Fibroblast of villous mesenchyme (primary cell): ENCODE measurements around the gene DNAH7. TPM values are rescaled to one million over a fixed set of nuclear protein-coding genes. Genes with fewer than 3 reads are reported as not detected.

Source experiments
- DNase-seq: peaks from one replicate; pipeline ENCODE4 v3.0.0-alpha.2; 2010; ENCODE audit warnings: low read depth
- H3K4me3 ChIP-seq: 2 replicates; pipeline ENCODE4 v1.5.1; 2011; ENCODE audit warnings: low read depth, mild to moderate bottlenecking, low read length
- total RNA-seq: library from RNA; depleted of rRNA; stranded (reverse); fragments of >200 nt; gene quantifications from 2 replicates; pipeline ENCODE4 v1.2.3, GENCODE V29; 2012
- TF ChIP-seq, protein P1 (sequence below): IDR thresholded peaks from 2 replicates; pipeline ENCODE4 v1.5.1; 2012; ENCODE audit warnings: low read depth, mild to moderate bottlenecking, low read length; ENCODE audit not compliant: insufficient read depth

The DNAH7 gene
- total RNA-seq, 1 donor: under 0.01 TPM

DNA sequence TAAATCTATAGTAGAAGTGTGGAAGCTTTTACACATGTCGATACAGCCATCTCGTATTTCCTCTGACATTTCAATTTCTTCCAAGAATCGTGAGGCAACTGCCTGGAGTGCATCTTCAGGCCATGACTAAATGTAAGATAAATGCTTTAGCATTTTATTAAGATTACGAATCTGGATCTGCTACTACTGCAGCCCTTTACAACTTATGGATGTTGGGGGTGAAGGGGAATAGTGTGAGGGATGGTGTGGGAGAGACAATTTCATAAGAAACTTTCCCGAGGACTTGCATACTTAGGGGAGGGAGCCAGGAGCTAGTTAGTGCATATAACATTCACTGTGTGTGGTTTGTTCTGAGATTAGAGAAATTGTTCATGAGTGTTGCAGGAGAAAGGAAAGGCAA lies 206.8 kb downstream of the DNAH7 start:
- H3K4me3 ChIP-seq: no peak overlapping the region
- TF ChIP-seq, protein P1, sequence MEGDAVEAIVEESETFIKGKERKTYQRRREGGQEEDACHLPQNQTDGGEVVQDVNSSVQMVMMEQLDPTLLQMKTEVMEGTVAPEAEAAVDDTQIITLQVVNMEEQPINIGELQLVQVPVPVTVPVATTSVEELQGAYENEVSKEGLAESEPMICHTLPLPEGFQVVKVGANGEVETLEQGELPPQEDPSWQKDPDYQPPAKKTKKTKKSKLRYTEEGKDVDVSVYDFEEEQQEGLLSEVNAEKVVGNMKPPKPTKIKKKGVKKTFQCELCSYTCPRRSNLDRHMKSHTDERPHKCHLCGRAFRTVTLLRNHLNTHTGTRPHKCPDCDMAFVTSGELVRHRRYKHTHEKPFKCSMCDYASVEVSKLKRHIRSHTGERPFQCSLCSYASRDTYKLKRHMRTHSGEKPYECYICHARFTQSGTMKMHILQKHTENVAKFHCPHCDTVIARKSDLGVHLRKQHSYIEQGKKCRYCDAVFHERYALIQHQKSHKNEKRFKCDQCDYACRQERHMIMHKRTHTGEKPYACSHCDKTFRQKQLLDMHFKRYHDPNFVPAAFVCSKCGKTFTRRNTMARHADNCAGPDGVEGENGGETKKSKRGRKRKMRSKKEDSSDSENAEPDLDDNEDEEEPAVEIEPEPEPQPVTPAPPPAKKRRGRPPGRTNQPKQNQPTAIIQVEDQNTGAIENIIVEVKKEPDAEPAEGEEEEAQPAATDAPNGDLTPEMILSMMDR: no peak
- DNase-seq: no peak

DNA sequence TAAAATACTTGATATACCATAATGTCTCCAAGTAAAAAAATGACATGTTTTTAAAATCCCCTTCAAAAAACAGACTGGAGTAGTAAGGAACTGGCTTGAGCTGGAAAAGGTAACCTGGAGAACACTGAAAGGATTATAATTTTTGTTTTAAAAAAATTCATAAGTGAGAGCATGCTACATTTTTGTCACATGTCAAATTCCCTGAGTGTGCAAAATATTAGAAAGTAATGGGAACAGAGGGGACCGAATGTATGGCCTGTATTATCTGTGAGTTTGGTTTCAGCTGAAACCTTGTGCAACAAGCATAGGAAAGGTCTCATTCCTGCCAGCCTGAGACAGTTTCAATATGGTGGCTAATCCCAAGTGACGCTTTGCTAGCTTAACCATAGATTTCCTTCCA lies 209.1 kb downstream of the DNAH7 start:
- TF ChIP-seq, protein P1: no peak
- DNase-seq: no peak
- no peak overlapping the region for H3K4me3 ChIP-seq

DNA sequence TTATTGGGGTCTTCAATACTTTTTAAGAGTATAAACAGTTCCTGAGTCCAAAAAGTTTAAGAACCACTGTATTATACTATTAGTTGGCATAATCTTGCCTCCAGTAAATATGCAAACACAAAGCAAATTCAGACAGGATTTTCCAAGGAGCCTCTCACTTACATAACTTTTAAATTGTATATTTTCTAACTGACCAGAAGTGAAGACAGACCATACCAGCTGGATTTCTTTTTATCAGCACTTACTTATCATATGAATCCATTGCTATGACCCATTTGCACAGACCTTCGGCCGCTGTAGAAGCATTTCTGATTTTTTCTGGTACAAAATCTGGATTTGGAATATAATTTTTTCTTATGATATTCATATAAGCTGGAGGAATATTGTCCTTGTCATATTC lies 211.5 kb downstream of the DNAH7 start:
- DNase-seq: no peak
- TF ChIP-seq, protein P1: no peak
- no peak overlapping the region for H3K4me3 ChIP-seq

DNA sequence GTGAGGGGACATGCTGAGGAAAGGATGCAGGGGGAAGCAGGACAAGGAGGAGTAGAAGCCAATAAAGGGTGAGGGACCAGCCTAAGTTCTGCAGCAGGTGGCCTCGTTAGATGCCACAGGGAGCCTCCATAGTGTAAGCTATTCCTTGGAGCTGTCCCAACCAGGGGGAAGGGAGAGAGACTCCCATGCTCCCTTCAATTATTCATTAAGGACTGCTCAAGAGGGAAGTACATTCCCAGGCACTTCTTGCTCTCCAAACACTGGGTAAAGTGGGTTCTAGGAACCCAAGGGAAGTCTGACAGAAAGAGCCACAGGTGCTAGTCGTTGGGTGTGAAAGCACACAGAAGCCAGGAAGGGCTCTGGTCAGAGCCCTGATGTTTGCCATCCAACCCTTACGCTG lies 217.9 kb downstream of the DNAH7 start:
- DNase-seq: no peak
- H3K4me3 ChIP-seq: no peak overlapping the region
- TF ChIP-seq, protein P1: no peak

DNA sequence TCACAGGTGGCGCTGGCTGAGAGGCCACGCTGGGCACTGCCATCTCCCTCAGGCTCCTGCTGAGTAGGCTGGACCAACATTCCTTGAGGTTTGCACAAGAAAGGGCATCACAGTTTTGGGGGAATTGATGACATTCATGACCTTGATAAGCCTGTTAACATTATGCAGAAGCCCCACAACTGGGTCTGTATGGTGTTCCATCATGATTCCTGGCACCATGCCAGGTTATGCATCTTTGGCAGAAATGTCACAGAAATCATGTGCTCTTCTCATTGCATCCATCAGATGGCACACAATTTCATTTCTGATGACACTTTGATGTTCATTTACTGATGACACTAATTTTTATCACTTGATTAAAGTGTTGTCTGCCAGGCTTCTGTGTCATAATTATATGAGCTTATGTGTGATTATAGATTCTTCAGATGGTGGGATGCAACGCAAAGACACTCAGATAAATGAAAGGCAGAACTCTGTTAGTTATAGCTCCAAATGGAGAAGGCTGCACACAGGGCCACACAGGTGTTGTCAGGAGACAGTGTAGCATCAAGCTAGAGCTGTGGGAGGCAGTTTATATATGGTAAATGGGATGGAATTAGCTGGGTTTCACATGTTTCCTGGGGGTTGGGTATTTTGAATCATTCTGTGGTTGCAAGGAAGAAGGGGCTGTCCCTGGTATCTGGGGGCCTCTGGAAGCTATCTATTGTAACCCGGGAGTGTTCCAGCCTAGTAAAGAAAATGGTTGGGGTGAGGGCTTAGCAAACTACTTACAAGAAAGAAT lies 220.3 kb downstream of the DNAH7 start:
- no peak overlapping the region for H3K4me3 ChIP-seq
- TF ChIP-seq, protein P1: no peak
- no peak for DNase-seq

DNA sequence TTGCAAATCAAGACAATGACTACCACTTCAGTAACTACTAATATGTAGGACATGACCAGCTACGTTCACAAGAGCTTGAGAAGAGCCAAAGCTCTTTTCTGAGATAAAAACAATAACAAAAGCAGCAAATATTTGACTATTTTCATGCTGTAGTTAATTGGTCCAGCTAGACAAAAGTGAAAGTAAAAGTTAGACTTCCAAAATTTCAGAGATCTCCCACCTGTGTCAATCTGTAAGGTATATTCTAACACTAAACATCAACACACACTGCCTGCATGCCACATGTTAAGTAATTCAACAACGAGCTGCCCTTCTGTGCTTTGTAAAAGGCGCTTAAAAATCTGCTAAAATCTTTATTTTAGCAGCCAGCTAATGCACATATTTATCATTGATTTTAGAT lies 225.7 kb downstream of the DNAH7 start:
- TF ChIP-seq, protein P1: no peak
- H3K4me3 ChIP-seq: no peak overlapping the region
- no peak for DNase-seq

DNA sequence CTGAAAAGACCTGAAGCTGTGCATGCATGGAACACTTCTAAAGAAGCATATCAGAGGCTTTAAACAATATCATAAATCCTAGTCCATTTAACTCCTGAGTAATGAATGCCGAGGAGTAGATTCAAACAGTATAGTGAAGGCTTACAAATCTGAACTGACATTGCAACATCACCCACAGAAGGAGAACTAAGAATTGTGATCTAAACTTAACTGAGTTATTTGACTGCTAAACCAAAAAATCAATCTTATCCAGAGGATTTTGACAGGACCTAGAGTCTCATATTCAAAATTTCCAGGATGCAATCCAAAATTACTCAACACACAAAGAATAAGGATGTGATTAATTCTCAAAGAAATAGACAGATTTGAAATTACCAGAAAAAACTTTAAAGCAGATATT lies 230.6 kb downstream of the DNAH7 start:
- TF ChIP-seq, protein P1: no peak
- no peak for DNase-seq
- no peak overlapping the region for H3K4me3 ChIP-seq
